ENCODE data around the gene APLN. TPM values are rescaled to one million over a fixed set of nuclear protein-coding genes. Genes with fewer than 3 reads are reported as not detected.
A peak's percentile ranks its signal among the peaks of the same experiment; 100 is the strongest.

Gene APLN
- total and polyA plus RNA-seq, 2 experiments from 2014 or later: 0.43 to 1.1 TPM

DNA sequence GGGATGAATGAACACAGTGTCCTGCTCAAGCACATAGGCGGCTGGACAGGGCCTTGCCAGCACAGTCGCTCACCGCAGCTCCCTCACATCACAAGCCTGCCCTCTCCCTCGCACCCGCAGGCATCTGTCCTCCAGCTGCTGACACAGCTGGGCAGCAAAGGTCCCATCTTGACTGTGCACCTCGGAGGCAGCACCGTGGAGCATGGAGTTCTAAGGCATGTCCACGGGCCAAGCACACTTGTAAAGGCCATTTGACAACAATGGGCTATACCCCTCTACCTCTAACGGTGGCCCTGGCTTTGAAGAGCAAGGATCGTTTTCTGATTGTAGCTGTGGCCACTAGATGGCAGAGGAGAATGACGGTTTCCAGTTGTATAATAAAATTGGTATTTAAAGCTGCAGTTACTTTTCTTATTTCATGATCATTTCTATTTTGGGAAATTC, 53.8 kb downstream of the APLN start:
- H4K20me1 ChIP-seq (ENCODE audit: insufficient read depth): no peaks in the 10 kb centered on the region
- H3K4me2 ChIP-seq (ENCODE audit: unreplicated experiment): no peak overlapping the region
- peak; percentile 53 for DNase-seq
- no peaks in the 10 kb centered on the region for H3K9me3 ChIP-seq (ENCODE audit: low read depth)
- H3K79me2 ChIP-seq (ENCODE audit: insufficient read depth): no peaks in the 10 kb centered on the region
- WGBS, 2 experiments (ENCODE audit: low coverage in 1 of 2, low lambda C conversion rate in 2 of 2, missing lambda C conversion rate in 2 of 2): 2 to 9% methylated on average over 5 to 10 of the region's 11 CpGs
- H3K4me3 ChIP-seq: no peak overlapping the region
- H2AFZ ChIP-seq: no peak overlapping the region
- no peaks in the 10 kb centered on the region; the same call in 1 of the 2 replicates for H3F3A ChIP-seq (ENCODE audit: insufficient read depth)
- no peaks in the 10 kb centered on the region for H3K36me3 ChIP-seq (ENCODE audit: low read depth)
- no peak overlapping the region for H3K9ac ChIP-seq
- in situ Hi-C loops (cut with MboI): loop anchor here (10.0 kb wide), 1 partner anchor 454 kb away; no protein-coding TSS in a partner anchor
- no peak overlapping the region for H3K27ac ChIP-seq
- H3K27me3 ChIP-seq (replicated peaks; ENCODE audit: insufficient read depth): no peaks in the 10 kb centered on the region
- H3K9me2 ChIP-seq (ENCODE audit: insufficient read depth): no peaks in the 10 kb centered on the region
- no peaks in the 10 kb centered on the region for H3K4me1 ChIP-seq (ENCODE audit: insufficient read depth)
- TF ChIP-seq EZH2phosphoT487 (IDR thresholded peaks at IDR 0.05; ENCODE audit: insufficient read depth, low read depth): no peak
- no peak for TF ChIP-seq EZH2 (IDR thresholded peaks at IDR 0.05; ENCODE audit: insufficient read depth, poor library complexity, severe bottlenecking)

DNA sequence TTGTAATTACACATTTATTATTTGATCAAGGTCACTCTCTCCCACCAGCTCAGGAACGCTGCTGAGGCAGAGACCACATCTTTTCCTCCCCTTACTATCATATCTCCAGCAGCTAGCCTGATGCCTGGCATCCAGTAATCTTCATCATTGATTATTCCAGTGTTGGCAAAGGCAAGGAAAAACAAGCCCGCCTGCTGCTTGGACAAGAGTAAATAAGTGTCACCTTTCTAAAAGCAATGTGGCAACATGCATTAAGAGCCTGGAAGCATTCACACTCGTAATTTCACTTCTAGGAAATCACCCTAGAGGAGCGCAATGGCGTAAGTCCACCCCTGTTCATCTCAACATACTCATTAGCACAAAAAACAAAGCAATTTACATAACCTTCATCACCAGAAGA, 54.8 kb downstream of the APLN start:
- no peaks in the 10 kb centered on the region for H3K9me3 ChIP-seq (ENCODE audit: low read depth)
- no peak overlapping the region for H3K4me2 ChIP-seq (ENCODE audit: unreplicated experiment)
- TF ChIP-seq EZH2phosphoT487 (IDR thresholded peaks at IDR 0.05; ENCODE audit: insufficient read depth, low read depth): no peak
- TF ChIP-seq EZH2 (IDR thresholded peaks at IDR 0.05; ENCODE audit: insufficient read depth, poor library complexity, severe bottlenecking): no peak
- H3K27me3 ChIP-seq (replicated peaks; ENCODE audit: insufficient read depth): no peaks in the 10 kb centered on the region
- H3K4me3 ChIP-seq: no peak overlapping the region
- WGBS, 2 experiments (ENCODE audit: low coverage in 1 of 2, low lambda C conversion rate in 2 of 2, missing lambda C conversion rate in 2 of 2): 74 to 82% methylated on average over 5 of the region's 5 CpGs
- H3F3A ChIP-seq (ENCODE audit: insufficient read depth): no peaks in the 10 kb centered on the region; the same call in 1 of the 2 replicates
- H3K9ac ChIP-seq: no peak overlapping the region
- H3K9me2 ChIP-seq (ENCODE audit: insufficient read depth): no peaks in the 10 kb centered on the region
- H3K36me3 ChIP-seq (ENCODE audit: low read depth): no peaks in the 10 kb centered on the region
- no peaks in the 10 kb centered on the region for H3K4me1 ChIP-seq (ENCODE audit: insufficient read depth)
- H2AFZ ChIP-seq: no peak overlapping the region
- no peak overlapping the region for H3K27ac ChIP-seq
- in situ Hi-C loops (cut with MboI): loop anchor here (10.0 kb wide), 1 partner anchor 455 kb away; no protein-coding TSS in a partner anchor
- H4K20me1 ChIP-seq (ENCODE audit: insufficient read depth): no peaks in the 10 kb centered on the region
- no peaks in the 10 kb centered on the region for H3K79me2 ChIP-seq (ENCODE audit: insufficient read depth)
- no peak for DNase-seq

DNA sequence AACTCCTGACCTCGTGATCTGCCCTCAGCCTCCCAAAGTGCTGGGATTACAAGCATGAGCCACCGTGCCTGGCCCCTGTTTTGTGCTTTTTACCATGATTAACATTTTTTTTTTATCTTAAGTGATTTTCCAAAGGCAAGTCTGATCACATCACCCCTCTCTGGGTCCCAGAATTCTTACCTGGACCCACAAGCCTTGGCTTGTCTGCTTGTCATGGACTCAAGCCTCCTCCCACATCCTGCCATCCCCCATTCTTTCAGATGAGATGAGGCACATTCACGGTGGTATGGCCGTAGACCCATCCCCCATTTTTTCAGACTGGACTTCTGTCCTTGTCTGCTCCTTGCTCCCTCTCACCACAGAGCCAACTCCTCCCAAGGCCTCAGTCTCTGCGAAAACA, 55.3 kb downstream of the APLN start:
- no peaks in the 10 kb centered on the region for H3K27me3 ChIP-seq (replicated peaks; ENCODE audit: insufficient read depth)
- no peak overlapping the region for H3K4me3 ChIP-seq
- TF ChIP-seq EZH2phosphoT487 (IDR thresholded peaks at IDR 0.05; ENCODE audit: insufficient read depth, low read depth) (no peak), EZH2 (IDR thresholded peaks at IDR 0.05; ENCODE audit: insufficient read depth, poor library complexity, severe bottlenecking) (no peak)
- 84 to 96% methylated on average over 3 to 5 of the region's 5 CpGs for WGBS, 2 experiments (ENCODE audit: low coverage in 1 of 2, low lambda C conversion rate in 2 of 2, missing lambda C conversion rate in 2 of 2)
- H3K36me3 ChIP-seq (ENCODE audit: low read depth): no peaks in the 10 kb centered on the region
- no peaks in the 10 kb centered on the region for H3K9me3 ChIP-seq (ENCODE audit: low read depth)
- H3K9ac ChIP-seq: no peak overlapping the region
- H3K4me1 ChIP-seq (ENCODE audit: insufficient read depth): no peaks in the 10 kb centered on the region
- no peaks in the 10 kb centered on the region for H3K79me2 ChIP-seq (ENCODE audit: insufficient read depth)
- no peaks in the 10 kb centered on the region; the same call in 1 of the 2 replicates for H3F3A ChIP-seq (ENCODE audit: insufficient read depth)
- DNase-seq: no peak
- in situ Hi-C loops (cut with MboI): no loop called here
- H3K4me2 ChIP-seq (ENCODE audit: unreplicated experiment): no peak overlapping the region
- no peaks in the 10 kb centered on the region for H4K20me1 ChIP-seq (ENCODE audit: insufficient read depth)
- no peak overlapping the region for H2AFZ ChIP-seq
- no peak overlapping the region for H3K27ac ChIP-seq
- H3K9me2 ChIP-seq (ENCODE audit: insufficient read depth): no peaks in the 10 kb centered on the region

DNA sequence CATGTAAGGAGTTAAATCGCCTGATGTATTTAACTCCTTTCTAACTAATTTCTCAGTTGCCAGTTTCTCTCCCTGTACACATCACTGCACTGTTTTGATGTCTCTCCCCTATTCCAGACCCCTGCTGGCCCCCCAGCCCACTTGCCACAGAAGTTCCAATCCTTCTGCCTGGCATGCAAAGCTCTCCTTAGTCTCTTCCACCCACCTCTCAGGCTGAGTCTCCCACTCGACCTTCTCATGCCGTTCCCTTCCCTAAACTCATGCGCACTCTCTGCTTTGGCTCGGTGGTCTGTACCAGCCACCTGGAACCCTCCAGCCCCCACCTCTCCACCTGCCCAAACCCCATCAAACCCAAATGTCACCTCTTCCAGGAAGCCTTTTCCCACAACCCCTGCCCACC, 56.9 kb downstream of the APLN start:
- no peak overlapping the region for H3K9ac ChIP-seq
- WGBS, 2 experiments (ENCODE audit: low coverage in 1 of 2, low lambda C conversion rate in 2 of 2, missing lambda C conversion rate in 2 of 2): 81% methylated on average over 5 of the region's 5 CpGs; no CpG with 5 or more reads in 1 of the 2 experiments

More for the DNA sequence above, 56.9 kb downstream of the APLN start:
- Histone ChIP-seq H3F3A (ENCODE audit: insufficient read depth) (no peaks in the 10 kb centered on the region; the same call in 1 of the 2 replicates), H3K4me1 (ENCODE audit: insufficient read depth) (peaks cover 5% of the 10 kb centered on the region), H3K27me3 (replicated peaks; ENCODE audit: insufficient read depth) (no peaks in the 10 kb centered on the region), H4K20me1 (ENCODE audit: insufficient read depth) (no peaks in the 10 kb centered on the region), H3K79me2 (ENCODE audit: insufficient read depth) (no peaks in the 10 kb centered on the region), H2AFZ (no peak overlapping the region), H3K36me3 (ENCODE audit: low read depth) (no peaks in the 10 kb centered on the region), H3K9me2 (ENCODE audit: insufficient read depth) (no peaks in the 10 kb centered on the region), H3K27ac (no peak overlapping the region), H3K9me3 (ENCODE audit: low read depth) (no peaks in the 10 kb centered on the region), H3K4me2 (ENCODE audit: unreplicated experiment) (no peak overlapping the region), H3K4me3 (no peak overlapping the region)
- TF ChIP-seq EZH2phosphoT487 (IDR thresholded peaks at IDR 0.05; ENCODE audit: insufficient read depth, low read depth): no peak
- no peak for TF ChIP-seq EZH2 (IDR thresholded peaks at IDR 0.05; ENCODE audit: insufficient read depth, poor library complexity, severe bottlenecking)
- in situ Hi-C loops (cut with MboI): no loop called here
- no peak for DNase-seq

Measured in GM23248 (cell line).